Vagina (tissue), 2 donors: ENCODE data around the gene AMZ2.
"Not testable (repeated sequence)": the region's sequence is repeated elsewhere in the genome, so short reads cannot be mapped to it uniquely, and the experiment has no call there.

Source experiments
- POLR2A ChIP-seq, 2 donors: fragments of 450-650 bp; IDR thresholded peaks; one replicate each; pipeline ENCODE4 v1.6.1; 2017; ENCODE audit warnings: antibody characterized with exemption in 2 of 2, mild to moderate bottlenecking in 2 of 2, moderate library complexity in 2 of 2
- POLR2AphosphoS5 ChIP-seq, 2 donors: sonication (generic); formaldehyde crosslinking; IDR thresholded peaks; one replicate each; pipeline ENCODE4 v1.9.0; 2017; ENCODE audit warnings: antibody characterized with exemption in 2 of 2, mild to moderate bottlenecking in 2 of 2, low read depth in 1 of 2; ENCODE audit not compliant: insufficient read depth in 1 of 2
- TF ChIP-seq, protein P1 (sequence below), 3 experiments: fragments of 450-650 bp in 2 of 3; fragments of 200-600 bp in 1 of 3; sonication (generic) in 1 of 3; IDR thresholded peaks; one replicate each; pipeline ENCODE4 v1.5.1; 2017 to 2019; ENCODE audit warnings: antibody characterized with exemption in 3 of 3, mild to moderate bottlenecking in 2 of 3, moderate library complexity in 2 of 3

DNA sequence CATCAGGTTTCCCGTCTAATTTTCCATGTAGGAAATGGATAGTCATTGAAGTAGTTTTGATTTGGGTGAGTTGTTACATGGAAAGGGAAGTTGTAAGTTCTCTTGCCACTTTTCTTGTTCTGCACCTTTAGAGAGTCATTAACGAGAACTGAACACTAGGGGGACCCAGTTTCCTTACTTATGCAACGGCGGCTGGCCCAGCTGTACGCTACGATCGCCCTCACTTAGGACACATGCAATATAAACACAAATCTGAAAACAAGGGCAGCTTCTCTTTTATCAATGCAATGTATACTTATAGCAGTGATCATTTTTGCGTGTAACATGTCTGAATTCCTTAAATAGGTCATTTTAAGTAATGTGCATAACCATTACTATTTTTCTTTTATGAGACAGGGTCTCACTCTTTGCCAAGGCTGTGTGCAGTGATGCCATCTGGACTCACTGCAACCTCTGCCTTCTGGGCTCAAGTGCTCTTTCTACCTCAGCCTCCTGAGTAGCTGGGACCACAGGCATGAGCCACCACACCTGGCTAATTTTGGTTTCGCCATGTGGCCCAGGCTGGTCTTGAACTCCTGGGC, 15.3 kb downstream of the AMZ2 start:
- TF ChIP-seq, protein P1, sequence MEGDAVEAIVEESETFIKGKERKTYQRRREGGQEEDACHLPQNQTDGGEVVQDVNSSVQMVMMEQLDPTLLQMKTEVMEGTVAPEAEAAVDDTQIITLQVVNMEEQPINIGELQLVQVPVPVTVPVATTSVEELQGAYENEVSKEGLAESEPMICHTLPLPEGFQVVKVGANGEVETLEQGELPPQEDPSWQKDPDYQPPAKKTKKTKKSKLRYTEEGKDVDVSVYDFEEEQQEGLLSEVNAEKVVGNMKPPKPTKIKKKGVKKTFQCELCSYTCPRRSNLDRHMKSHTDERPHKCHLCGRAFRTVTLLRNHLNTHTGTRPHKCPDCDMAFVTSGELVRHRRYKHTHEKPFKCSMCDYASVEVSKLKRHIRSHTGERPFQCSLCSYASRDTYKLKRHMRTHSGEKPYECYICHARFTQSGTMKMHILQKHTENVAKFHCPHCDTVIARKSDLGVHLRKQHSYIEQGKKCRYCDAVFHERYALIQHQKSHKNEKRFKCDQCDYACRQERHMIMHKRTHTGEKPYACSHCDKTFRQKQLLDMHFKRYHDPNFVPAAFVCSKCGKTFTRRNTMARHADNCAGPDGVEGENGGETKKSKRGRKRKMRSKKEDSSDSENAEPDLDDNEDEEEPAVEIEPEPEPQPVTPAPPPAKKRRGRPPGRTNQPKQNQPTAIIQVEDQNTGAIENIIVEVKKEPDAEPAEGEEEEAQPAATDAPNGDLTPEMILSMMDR (IDR thresholded peaks at IDR 0.05) = peak; percentile 32 to 61 (median 60)
- TF ChIP-seq POLR2A (IDR thresholded peaks at IDR 0.05) = not testable (repeated sequence)
- peak in 1 of 2 donors; percentile 38 for TF ChIP-seq POLR2AphosphoS5 (IDR thresholded peaks at IDR 0.05; ENCODE audit: insufficient read depth in 1 of 2, low read depth in 1 of 2)
